H9 (cell line): ENCODE data around the gene AZI2. TPM values are rescaled to one million over a fixed set of nuclear protein-coding genes. Genes with fewer than 3 reads are reported as not detected.

Source experiments
- DNase-seq: peaks from one replicate; pipeline ENCODE4 v3.0.0-alpha.2; 2017
- H2AFZ ChIP-seq: one replicate; pipeline ENCODE4 v1.6.1; 2013; ENCODE audit warnings: mild to moderate bottlenecking, low read length, control low read depth, moderate library complexity
- H2AK5ac ChIP-seq: 2 replicates; pipeline ENCODE4 v1.6.1; 2013; ENCODE audit warnings: low read length, control low read depth, mixed read lengths; ENCODE audit not compliant: insufficient read length
- H2BK120ac ChIP-seq: one replicate; pipeline ENCODE4 v1.6.1; 2013; ENCODE audit warnings: low read depth, mild to moderate bottlenecking, low read length, control low read depth, inconsistent platforms; ENCODE audit not compliant: poor library complexity, severe bottlenecking
- H2BK12ac ChIP-seq: 2 replicates; pipeline ENCODE4 v1.6.1; 2013; ENCODE audit warnings: low read length, control low read depth, mixed read lengths, low read depth; ENCODE audit not compliant: insufficient read length
- H2BK15ac ChIP-seq: 2 replicates; pipeline ENCODE4 v1.6.1; 2013; ENCODE audit warnings: low read depth, low read length, control low read depth
- H2BK20ac ChIP-seq: one replicate; pipeline ENCODE4 v1.6.1; 2013; ENCODE audit warnings: low read depth, mild to moderate bottlenecking, low read length, control low read depth, inconsistent platforms; ENCODE audit not compliant: poor library complexity, severe bottlenecking
- H2BK5ac ChIP-seq: 2 replicates; pipeline ENCODE4 v1.6.1; 2013; ENCODE audit warnings: low read length, control low read depth, mixed read lengths; ENCODE audit not compliant: insufficient read length
- H3K14ac ChIP-seq: 2 replicates; pipeline ENCODE4 v1.6.1; 2013; ENCODE audit warnings: low read length, control low read depth; ENCODE audit not compliant: insufficient read depth
- H3K18ac ChIP-seq: 2 replicates; pipeline ENCODE4 v1.6.1; 2013; ENCODE audit warnings: low read depth, mild to moderate bottlenecking, mixed read lengths, low read length, control low read depth; ENCODE audit not compliant: insufficient read length
- H3K23ac ChIP-seq: 2 replicates; pipeline ENCODE4 v1.6.1; 2013; ENCODE audit warnings: low read length, control low read depth, mixed read lengths, low read depth; ENCODE audit not compliant: insufficient read length
- H3K23me2 ChIP-seq: 2 replicates; pipeline ENCODE4 v1.6.1; 2013; ENCODE audit warnings: low read depth, mild to moderate bottlenecking, mixed read lengths, low read length, control low read depth; ENCODE audit not compliant: insufficient read length, poor library complexity, severe bottlenecking
- H3K27ac ChIP-seq: 2 replicates; pipeline ENCODE4 v1.5.1; 2013; ENCODE audit warnings: low read length, control low read depth, mixed read lengths, low read depth; ENCODE audit not compliant: insufficient read length
- H3K27me3 ChIP-seq: 2 replicates; pipeline ENCODE4 v1.6.1; 2013; ENCODE audit warnings: low read length, control low read depth, inconsistent platforms; ENCODE audit not compliant: insufficient read depth
- H3K4ac ChIP-seq: 2 replicates; pipeline ENCODE4 v1.6.1; 2013; ENCODE audit warnings: low read depth, mild to moderate bottlenecking, control low read depth, inconsistent platforms, low read length, moderate library complexity
- H3K4me1 ChIP-seq: 2 replicates; pipeline ENCODE4 v1.6.1; 2013; ENCODE audit warnings: low read length, control low read depth, inconsistent platforms; ENCODE audit not compliant: insufficient read depth
- H3K4me2 ChIP-seq: 2 replicates; pipeline ENCODE4 v1.6.1; 2013; ENCODE audit warnings: low read length, control low read depth, mixed read lengths; ENCODE audit not compliant: insufficient read length, insufficient read depth
- H3K56ac ChIP-seq: 2 replicates; pipeline ENCODE4 v1.6.1; 2013; ENCODE audit warnings: low read depth, mild to moderate bottlenecking, mixed read lengths, low read length, control low read depth; ENCODE audit not compliant: insufficient read length
- H3K79me1 ChIP-seq: 2 replicates; pipeline ENCODE4 v1.6.1; 2013; ENCODE audit warnings: low read depth, mild to moderate bottlenecking, moderate library complexity, low read length, control low read depth, inconsistent platforms; ENCODE audit not compliant: insufficient read depth, poor library complexity, severe bottlenecking
- H3K79me2 ChIP-seq: 2 replicates; pipeline ENCODE4 v1.6.1; 2013; ENCODE audit warnings: low read length, control low read depth, inconsistent platforms; ENCODE audit not compliant: insufficient read depth
- H3K9ac ChIP-seq: 2 replicates; pipeline ENCODE4 v1.6.1; 2013; ENCODE audit warnings: low read length, control low read depth, mixed read lengths; ENCODE audit not compliant: insufficient read length; ENCODE audit errors: extremely low read depth
- H3K9me3 ChIP-seq: one replicate; pipeline ENCODE4 v1.6.1; 2013; ENCODE audit warnings: low read depth, low read length, inconsistent platforms; ENCODE audit not compliant: control insufficient read depth
- H3T11ph ChIP-seq: one replicate; pipeline ENCODE4 v1.6.1; 2013; ENCODE audit warnings: mild to moderate bottlenecking, low read length, control low read depth, inconsistent platforms
- H4K20me1 ChIP-seq: one replicate; pipeline ENCODE4 v1.6.1; 2013; ENCODE audit not compliant: control insufficient read depth, insufficient read length, insufficient read depth
- H4K5ac ChIP-seq: 2 replicates; pipeline ENCODE4 v1.6.1; 2013; ENCODE audit warnings: low read depth, mild to moderate bottlenecking, mixed read lengths, low read length, control low read depth; ENCODE audit not compliant: insufficient read length
- H4K8ac ChIP-seq: replicated peaks from 2 replicates; pipeline ENCODE4 v1.6.1; 2013; ENCODE audit warnings: low read length, control low read depth, mixed read lengths, low read depth; ENCODE audit not compliant: insufficient read length
- H4K91ac ChIP-seq: 2 replicates; pipeline ENCODE4 v1.6.1; 2013; ENCODE audit warnings: low read depth, mild to moderate bottlenecking, moderate library complexity, mixed read lengths, low read length, control low read depth; ENCODE audit not compliant: insufficient read length
- H3K27ac Mint-ChIP-seq, 3 experiments: 2 replicates in 2 of 3; 3 replicates in 1 of 3; pipeline ENCODE4 v1.8.0; 2020 to 2021; ENCODE audit warnings: mixed read lengths in 3 of 3, mild to moderate bottlenecking in 1 of 3, moderate library complexity in 1 of 3
- H3K27me3 Mint-ChIP-seq: 2 replicates; pipeline ENCODE4 v1.8.0; 2021; ENCODE audit warnings: low read depth, mild to moderate bottlenecking, moderate library complexity, mixed read lengths
- H3K36me3 Mint-ChIP-seq, 3 experiments: 2 replicates in 2 of 3; 3 replicates in 1 of 3; pipeline ENCODE4 v1.8.0; 2020 to 2021; ENCODE audit warnings: low read depth in 3 of 3, mixed read lengths in 3 of 3; ENCODE audit not compliant: insufficient read depth in 1 of 3
- H3K4me1 Mint-ChIP-seq, 2 experiments: 2 replicates each; pipeline ENCODE4 v1.8.0; 2020; ENCODE audit warnings: mixed read lengths in 2 of 2
- H3K4me3 Mint-ChIP-seq, 2 experiments: 2 replicates in 1 of 2; 3 replicates in 1 of 2; pipeline ENCODE4 v1.8.0; 2020 to 2021; ENCODE audit warnings: mild to moderate bottlenecking in 2 of 2, mixed read lengths in 2 of 2, moderate library complexity in 1 of 2
- H3K9me3 Mint-ChIP-seq, 2 experiments: 2 replicates in 1 of 2; 3 replicates in 1 of 2; pipeline ENCODE4 v1.8.0; 2020; ENCODE audit warnings: mild to moderate bottlenecking in 2 of 2, mixed read lengths in 2 of 2, moderate library complexity in 1 of 2
- CTCF ChIP-seq: fragments of 200-600 bp; sonication (generic); conservative IDR thresholded peaks from 3 replicates; pipeline ENCODE4 v1.8.0; 2021; ENCODE audit warnings: antibody characterized with exemption, mild to moderate bottlenecking
- WGBS: extraction: QIAGEN DNeasy Blood & Tissue Kit; methylation state at CpG from one replicate; pipeline ENCODE4 v1.1.7; 2013; ENCODE audit warnings: missing lambda C conversion rate, low lambda C conversion rate, mixed read lengths; ENCODE audit not compliant: insufficient read length; ENCODE audit errors: extremely low coverage; 5-methylcytosine and 5-hydroxymethylcytosine counted together
- total RNA-seq: library from RNA; stranded (reverse); gene quantifications from 2 replicates; pipeline ENCODE4 v1.2.1, GENCODE V29; 2021

AZI2 gene
- total RNA-seq, 1 experiment from 2014 or later: 36.7 TPM

GRCh38 chr3:28300345-28300962 is 48.2 kb downstream of the AZI2 start:
- H3K79me2 ChIP-seq: no peaks in the 10 kb centered on the region
- DNase-seq: no peak
- H3K9me3 Mint-ChIP-seq: no peaks in the 10 kb centered on the region
- no peaks in the 10 kb centered on the region for H4K20me1 ChIP-seq
- H3T11ph ChIP-seq: no peak overlapping the region
- peaks cover 0 to 3% (median 0%) of the 10 kb centered on the region in 3 experiments; a peak in 1 of 7 replicates for H3K36me3 Mint-ChIP-seq
- H3K23ac ChIP-seq: no peak overlapping the region
- H2BK12ac ChIP-seq: no peak overlapping the region
- no peaks in the 10 kb centered on the region for H3K4me1 ChIP-seq
- H3K4me3 Mint-ChIP-seq: no peak overlapping the region
- H3K27me3 Mint-ChIP-seq: no peaks in the 10 kb centered on the region
- H3K4me2 ChIP-seq: no peak overlapping the region
- no peak overlapping the region for H2BK20ac ChIP-seq
- no peak overlapping the region for H3K14ac ChIP-seq
- H3K56ac ChIP-seq: no peak overlapping the region
- no peak overlapping the region for H3K18ac ChIP-seq
- H3K4ac ChIP-seq: no peak overlapping the region
- no peak overlapping the region for H2BK120ac ChIP-seq
- H4K8ac ChIP-seq: no peak overlapping the region
- H3K79me1 ChIP-seq: no peaks in the 10 kb centered on the region
- no peak overlapping the region for H2BK5ac ChIP-seq
- H4K5ac ChIP-seq: no peak overlapping the region
- no peak for TF ChIP-seq CTCF
- H3K27ac ChIP-seq: no peak overlapping the region
- no peaks in the 10 kb centered on the region for H3K23me2 ChIP-seq
- H3K27me3 ChIP-seq: no peaks in the 10 kb centered on the region
- H3K9me3 ChIP-seq: no peaks in the 10 kb centered on the region
- no CpG with 5 or more reads among the region's 5 CpGs for WGBS
- H2AK5ac ChIP-seq: no peak overlapping the region
- H2BK15ac ChIP-seq: no peak overlapping the region
- H3K4me1 Mint-ChIP-seq: peaks cover 5% of the 10 kb centered on the region in 2 experiments; a peak in 2 of 4 replicates
- H4K91ac ChIP-seq: no peak overlapping the region
- H2AFZ ChIP-seq: no peak overlapping the region
- no peak overlapping the region for H3K9ac ChIP-seq
- H3K27ac Mint-ChIP-seq: no peak overlapping the region
